Measurements from ENCODE around the gene HHATL.

DNA sequence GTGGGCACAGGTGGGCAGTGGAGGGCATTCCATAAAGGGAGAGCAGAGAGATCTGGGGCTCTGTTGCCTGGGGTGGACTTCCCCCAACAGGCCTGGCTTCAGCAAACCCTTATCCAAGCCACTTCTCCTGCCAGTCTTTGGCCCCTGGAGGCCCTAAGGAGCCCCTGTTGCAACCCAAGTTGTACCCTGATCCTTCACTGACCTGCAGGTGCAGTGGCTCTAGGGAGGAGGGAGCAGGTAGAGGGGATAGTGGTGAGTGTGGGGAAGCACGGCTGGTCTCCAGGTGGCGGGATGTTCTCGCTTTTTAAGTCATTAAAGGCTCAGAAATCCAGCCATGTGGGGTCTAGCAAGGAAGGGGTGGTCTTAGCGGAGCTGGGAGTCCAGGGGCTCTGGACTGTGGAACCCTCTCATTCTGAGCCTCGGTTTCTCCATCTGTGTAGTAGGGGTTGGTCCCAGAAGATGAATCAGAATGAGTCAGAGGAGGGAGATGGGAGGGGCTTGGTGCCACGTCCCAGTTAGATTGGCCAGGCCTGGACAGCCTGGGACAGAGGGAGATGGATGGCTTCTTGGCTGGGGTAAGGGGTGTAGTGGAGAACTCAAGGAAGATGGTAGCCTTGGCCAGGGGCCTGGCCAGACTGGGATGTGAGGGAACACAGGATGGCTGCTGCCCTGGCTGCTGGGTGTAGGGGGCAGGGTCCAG lies 46.5 kb downstream of the HHATL start:
- TF ChIP-seq RFX5 (IDR thresholded peaks at IDR 0.05; ENCODE audit: low read depth, low read length) (no peak), SP1 (IDR thresholded peaks at IDR 0.05; ENCODE audit: low read depth, low read length) (no peak), POLR2A (IDR thresholded peaks at IDR 0.05; ENCODE audit: low read depth, low read length) (no peak), BCL11A (IDR thresholded peaks at IDR 0.05; ENCODE audit: low read depth, low read length) (no peak), RAD51 (IDR thresholded peaks at IDR 0.05) (no peak)
